ENCODE data around the gene LNX1. TPM values are rescaled to one million over a fixed set of nuclear protein-coding genes. Genes with fewer than 3 reads are reported as not detected.

The LNX1 gene
- total RNA-seq, 4 donors from 2014 or later: 18.4 to 55.3 (median 31.9) TPM

GRCh38 chr4:53551958-53552357 lies 39.3 kb downstream of the LNX1 start:
- no peaks in the 10 kb centered on the region for H3K27me3 ChIP-seq
- H3K4me3 ChIP-seq: no peak overlapping the region
- no peak overlapping the region for H3K27ac ChIP-seq
- DNase-seq: no peak
- peaks cover 0 to 3% (median 0%) of the 10 kb centered on the region in 4 donors for H3K4me1 ChIP-seq
- TF ChIP-seq CTCF (IDR thresholded peaks at IDR 0.05): no peak
- H3K9me3 ChIP-seq: no peaks in the 10 kb centered on the region
- no peaks in the 10 kb centered on the region for H3K36me3 ChIP-seq

GRCh38 chr4:53551281-53551864 lies 39.9 kb downstream of the LNX1 start:
- TF ChIP-seq POLR2A (IDR thresholded peaks at IDR 0.05) (no peak), CTCF (IDR thresholded peaks at IDR 0.05) (no peak)
- H3K9me3 ChIP-seq: no peaks in the 10 kb centered on the region

GRCh38 chr4:53548662-53549061 lies 42.6 kb downstream of the LNX1 start:
- no peaks in the 10 kb centered on the region for H3K27me3 ChIP-seq
- H3K36me3 ChIP-seq: no peaks in the 10 kb centered on the region
- H3K4me1 ChIP-seq: no peaks in the 10 kb centered on the region
- H3K27ac ChIP-seq: no peak overlapping the region
- DNase-seq: no peak
- TF ChIP-seq CTCF (IDR thresholded peaks at IDR 0.05): no peak
- TF ChIP-seq POLR2A (IDR thresholded peaks at IDR 0.05): no peak
- no peak overlapping the region for H3K4me3 ChIP-seq
- H3K9me3 ChIP-seq: no peaks in the 10 kb centered on the region

More at GRCh38 chr4:53551281-53551864, 39.9 kb downstream of the LNX1 start:
- Histone ChIP-seq H3K4me1 (peaks cover 0 to 3% (median 0%) of the 10 kb centered on the region in 4 donors), H3K4me3 (no peak overlapping the region), H3K27ac (no peak overlapping the region), H3K27me3 (no peaks in the 10 kb centered on the region), H3K36me3 (no peaks in the 10 kb centered on the region)
- no peak for DNase-seq

GRCh38 chr4:53547983-53548382 lies 43.3 kb downstream of the LNX1 start:
- no peak for DNase-seq
- Histone ChIP-seq H3K4me3 (no peak overlapping the region), H3K27ac (no peak overlapping the region), H3K4me1 (no peaks in the 10 kb centered on the region), H3K36me3 (no peaks in the 10 kb centered on the region), H3K27me3 (no peaks in the 10 kb centered on the region), H3K9me3 (no peaks in the 10 kb centered on the region)
- TF ChIP-seq CTCF (IDR thresholded peaks at IDR 0.05) (no peak), POLR2A (IDR thresholded peaks at IDR 0.05) (no peak)

- no peak overlapping the region for H3K4me3 ChIP-seq
- DNase-seq: no peak
- no peak overlapping the region for H3K27ac ChIP-seq
- H3K36me3 ChIP-seq: no peaks in the 10 kb centered on the region
- no peaks in the 10 kb centered on the region for H3K27me3 ChIP-seq
- H3K9me3 ChIP-seq: no peaks in the 10 kb centered on the region
- no peak for TF ChIP-seq CTCF (IDR thresholded peaks at IDR 0.05)
- no peak for TF ChIP-seq POLR2A (IDR thresholded peaks at IDR 0.05)
- no peaks in the 10 kb centered on the region for H3K4me1 ChIP-seq
Measured at GRCh38 chr4:53545942-53546581, 45.2 kb downstream of the LNX1 start.
